Left lobe of liver (tissue), 2 donors: ENCODE measurements around the gene FAM210A. TPM values are rescaled to one million over a fixed set of nuclear protein-coding genes. Genes with fewer than 3 reads are reported as not detected.
"Not testable (repeated sequence)": the region's sequence is repeated elsewhere in the genome, so short reads cannot be mapped to it uniquely, and the experiment has no call there.

Source experiments
- ATAC-seq: fragments of 200-7000 bp; cut with Tn5 transposase; one replicate; pipeline ENCODE4 v1.9.1; 2020; ENCODE audit warnings: mild to moderate bottlenecking, moderate library complexity
- DNase-seq: peaks from one replicate; pipeline ENCODE4 v3.0.0-alpha.2; 2020; ENCODE audit warnings: low spot score
- total RNA-seq: library from RNA; stranded (reverse); gene quantifications from one replicate; pipeline ENCODE4 v1.2.1, GENCODE V29; 2021
- donor health status: DM: no; HTN: no; CAD: no; lungs with moderate emphysema.
- donor health status: DM: no; HTN: yes; CAD: no.

The FAM210A gene, protein sequence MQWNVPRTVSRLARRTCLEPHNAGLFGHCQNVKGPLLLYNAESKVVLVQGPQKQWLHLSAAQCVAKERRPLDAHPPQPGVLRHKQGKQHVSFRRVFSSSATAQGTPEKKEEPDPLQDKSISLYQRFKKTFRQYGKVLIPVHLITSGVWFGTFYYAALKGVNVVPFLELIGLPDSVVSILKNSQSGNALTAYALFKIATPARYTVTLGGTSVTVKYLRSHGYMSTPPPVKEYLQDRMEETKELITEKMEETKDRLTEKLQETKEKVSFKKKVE
- 11.6 TPM for total RNA-seq

DNA sequence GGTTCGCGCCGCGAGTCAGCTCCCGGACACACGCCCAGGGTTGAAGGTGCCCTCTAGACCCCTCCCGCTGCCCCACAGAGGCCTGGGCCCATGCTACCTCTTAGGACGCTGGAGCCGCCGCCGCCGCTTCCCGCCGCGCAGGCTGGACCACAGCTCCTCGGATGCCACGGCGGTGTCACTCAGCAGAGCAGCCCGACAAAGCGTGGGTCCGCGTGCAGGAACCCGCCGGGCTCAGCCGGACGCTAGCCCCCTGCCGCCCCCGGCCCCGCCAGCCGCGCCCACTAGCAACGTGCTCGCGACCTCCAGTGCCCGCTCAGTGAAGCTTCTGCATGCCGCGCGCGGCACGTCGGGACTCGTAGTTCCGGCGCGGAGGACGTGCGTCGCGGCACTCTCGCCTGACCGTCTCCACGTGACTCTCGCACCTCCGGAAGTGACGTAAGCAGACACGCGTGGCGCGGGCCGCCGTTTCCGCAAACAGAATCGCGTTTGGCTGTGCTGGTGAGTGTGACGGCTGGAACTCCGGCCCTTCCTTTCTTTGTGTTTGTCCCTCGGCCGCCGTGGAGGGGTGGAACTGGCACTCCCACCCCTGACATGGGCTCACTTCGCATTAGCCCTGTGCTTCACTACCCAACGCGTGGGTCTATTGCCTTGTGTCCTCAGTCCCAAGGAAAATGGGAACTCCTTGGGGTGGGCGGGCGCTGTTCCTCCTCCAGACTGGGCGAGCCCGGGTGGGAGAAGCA, at the start of gene FAM210A, which contains the start of gene RNMT:
FAM210A (minus strand) TSS at position 327 of the 740 bp plus-strand sequence. CDS start 44,481 bp downstream, outside the sequence.
RNMT (plus strand) TSS at position 442 of the 740 bp plus-strand sequence. CDS start 4,845 bp downstream, outside the sequence.
- ATAC-seq (peak; percentile 97), DNase-seq (peak; percentile 98)

DNA sequence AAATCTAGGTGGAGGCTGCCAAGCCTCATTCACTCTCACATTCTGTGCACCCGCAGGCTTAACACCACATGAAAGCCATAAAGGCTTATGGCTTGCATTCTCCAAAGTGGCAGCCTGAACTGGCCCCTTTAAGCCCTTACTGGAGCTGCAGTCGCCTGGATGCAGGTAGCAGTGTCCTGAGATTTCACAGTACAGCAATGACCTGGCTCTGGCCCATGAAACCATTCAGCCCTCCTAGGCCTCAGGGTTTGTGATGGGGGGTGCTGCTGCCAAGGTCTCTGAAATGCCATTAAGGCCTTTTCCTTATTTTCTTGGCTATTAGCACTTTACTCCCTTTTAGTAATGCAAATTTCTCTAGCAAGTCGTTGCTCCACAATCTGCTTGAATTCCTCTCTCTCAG, 48.7 kb upstream of the FAM210A start:
- ATAC-seq (no peak), DNase-seq (no peak)

DNA sequence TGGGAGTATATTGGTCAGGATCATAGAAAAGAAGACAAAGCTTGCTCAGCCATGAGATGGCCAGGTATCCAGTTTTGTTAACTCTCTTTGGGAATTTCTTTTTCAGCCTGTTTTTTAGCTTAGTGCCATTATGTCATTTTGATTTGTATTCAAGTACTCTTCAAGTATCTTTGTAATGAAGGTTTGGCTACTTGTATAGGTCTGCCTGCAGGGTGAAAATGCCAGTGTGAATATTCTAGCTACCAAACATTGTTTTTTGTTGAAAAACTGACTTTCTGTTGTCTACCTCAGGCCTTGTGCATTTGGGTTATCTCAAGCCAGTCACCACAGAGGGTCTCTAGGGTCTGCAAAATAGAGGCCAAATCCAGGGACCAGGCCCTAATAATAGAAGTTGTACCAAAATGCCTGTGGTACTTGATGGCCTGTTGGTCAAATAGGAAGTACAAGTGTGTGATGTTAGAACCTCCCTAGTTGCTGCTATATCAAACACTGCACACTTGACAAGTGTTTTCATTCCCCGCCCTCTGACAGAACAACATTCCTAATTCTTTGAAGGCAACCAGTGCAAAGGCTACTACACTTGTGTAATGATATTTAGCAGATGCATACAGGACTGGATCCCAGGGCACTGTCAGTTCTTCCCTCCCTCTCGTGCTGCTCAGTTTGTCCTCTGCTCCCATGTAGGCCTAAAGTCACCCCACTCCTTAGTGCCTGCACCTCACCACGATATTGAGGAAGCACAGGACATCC, 36.5 kb upstream of the FAM210A start:
- no peak for ATAC-seq
- no peak for DNase-seq

DNA sequence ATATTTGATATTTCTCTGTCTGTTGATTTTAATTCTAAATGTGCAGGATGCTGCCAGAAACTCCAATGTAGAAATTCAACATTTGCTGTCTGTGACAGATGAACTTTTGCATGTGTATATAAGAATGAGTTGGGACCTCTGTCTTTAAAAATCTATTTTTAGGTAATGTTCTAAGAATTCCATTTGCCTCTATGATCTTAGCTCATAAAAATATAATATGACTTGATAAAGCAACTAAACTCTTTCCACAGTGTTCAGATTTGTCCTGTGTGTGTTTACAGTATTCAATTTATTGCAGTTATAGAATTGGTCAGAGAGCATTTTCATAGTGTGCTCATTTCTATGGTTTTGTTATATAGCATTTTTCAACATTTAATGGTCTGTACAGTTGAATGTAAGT, 33.7 kb upstream of the FAM210A start:
- no peak for DNase-seq
- no peak for ATAC-seq

DNA sequence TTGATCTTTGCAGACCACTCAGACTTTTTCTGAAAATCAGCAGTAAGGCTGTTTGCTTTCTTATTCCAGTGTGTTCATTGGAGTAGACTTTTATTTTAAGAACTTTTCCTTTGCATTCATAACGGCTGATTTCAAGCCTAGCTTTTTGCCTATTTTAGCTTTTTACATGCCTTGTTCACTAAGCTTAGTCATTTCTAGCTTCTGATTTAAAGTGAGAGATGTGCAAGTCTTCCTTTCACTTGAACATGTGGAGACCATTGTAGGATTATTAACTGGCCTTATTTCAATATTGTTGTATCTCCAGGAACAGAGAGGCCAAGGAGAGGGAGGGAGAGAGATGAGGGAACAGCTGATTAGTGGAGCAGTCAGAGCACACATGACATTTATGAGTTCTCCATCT, 32.3 kb upstream of the FAM210A start:
- ATAC-seq (no peak), DNase-seq (no peak)

DNA sequence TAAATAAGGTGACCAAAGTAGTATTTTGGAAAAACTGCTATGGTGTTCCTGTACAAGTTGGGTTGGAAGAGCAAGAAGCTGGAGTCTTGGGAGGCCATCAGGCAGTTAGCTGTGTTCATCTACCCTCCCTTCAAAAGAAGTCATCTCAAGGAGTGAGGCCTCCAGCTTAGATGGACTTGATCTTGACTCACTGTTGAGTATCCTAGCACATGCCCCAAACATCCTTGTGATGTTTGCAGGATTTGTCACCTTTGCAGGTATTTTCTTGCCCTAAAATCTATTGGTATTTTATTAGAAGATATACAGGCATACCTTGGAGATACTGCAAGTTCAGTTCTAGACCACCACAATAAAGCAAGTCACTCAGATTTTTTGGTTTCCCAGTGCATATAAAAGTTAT, 30.3 kb upstream of the FAM210A start:
- DNase-seq (no peak), ATAC-seq (no peak)

- ATAC-seq (peak; percentile 99), DNase-seq (peak; percentile 89)
Measured at GRCh38 chr18:13756261-13756660, 29.9 kb upstream of the FAM210A start.

DNA sequence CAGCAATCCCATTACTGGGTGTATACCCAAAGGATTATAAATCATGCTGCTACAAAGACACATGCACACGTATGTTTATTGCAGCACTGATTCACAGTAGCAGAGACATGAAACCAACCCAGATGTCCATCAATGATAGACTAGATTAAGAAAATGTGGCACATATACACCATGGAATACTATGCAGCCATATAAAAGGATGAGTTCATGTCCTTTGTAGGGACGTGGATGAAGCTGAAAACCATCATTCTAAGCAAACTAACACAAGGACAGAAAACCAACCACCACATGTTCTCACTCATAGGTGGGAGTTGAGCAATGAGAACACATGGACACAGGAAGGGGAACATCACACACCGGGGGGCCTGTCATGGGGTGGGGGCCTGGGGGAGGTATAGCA, 25.2 kb upstream of the FAM210A start:
- not testable (repeated sequence) for DNase-seq, ATAC-seq

- DNase-seq (no peak), ATAC-seq (no peak)
Measured at GRCh38 chr18:13746633-13747032, 20.3 kb upstream of the FAM210A start.

DNA sequence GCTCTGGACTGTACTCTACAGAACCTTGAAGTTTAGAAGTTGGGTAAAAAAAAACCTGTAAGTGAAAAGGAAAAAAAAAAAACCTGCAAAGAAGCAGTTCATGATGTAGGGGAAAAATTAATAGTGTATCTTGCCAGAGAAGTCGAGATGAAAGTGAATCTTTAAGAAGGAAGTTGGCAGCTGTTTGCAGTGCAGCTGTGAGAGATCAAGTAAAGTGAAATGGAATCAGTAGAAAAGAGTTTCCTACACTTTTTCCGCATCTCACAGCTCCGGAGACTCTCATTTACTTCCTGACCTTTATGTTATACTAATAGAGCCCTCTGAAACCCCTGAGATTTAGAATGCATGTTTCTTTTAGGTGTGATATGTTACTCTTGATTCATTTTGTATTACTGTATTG, 19.3 kb upstream of the FAM210A start:
- no peak for ATAC-seq
- no peak for DNase-seq

DNA sequence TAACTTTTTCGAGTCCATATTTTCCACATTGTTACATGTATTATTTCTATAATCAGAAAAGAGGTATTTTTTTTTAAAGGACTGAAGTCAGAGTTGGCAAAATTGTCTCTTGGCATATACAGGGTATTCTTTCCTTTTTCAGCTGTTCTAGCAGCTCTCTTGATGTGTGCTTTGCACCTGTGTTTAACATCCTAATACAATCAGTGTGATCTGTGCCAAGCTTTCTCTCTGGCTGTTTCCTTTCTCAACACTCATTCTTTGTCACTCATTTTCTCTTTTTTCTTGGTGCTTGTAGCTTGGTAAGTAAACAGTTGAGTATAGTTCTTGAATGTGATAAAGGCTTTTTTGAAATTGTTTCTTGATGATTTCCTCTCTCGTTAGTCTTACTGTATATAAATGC, 9.3 kb upstream of the FAM210A start:
- ATAC-seq, result no peak
- no peak for DNase-seq

DNA sequence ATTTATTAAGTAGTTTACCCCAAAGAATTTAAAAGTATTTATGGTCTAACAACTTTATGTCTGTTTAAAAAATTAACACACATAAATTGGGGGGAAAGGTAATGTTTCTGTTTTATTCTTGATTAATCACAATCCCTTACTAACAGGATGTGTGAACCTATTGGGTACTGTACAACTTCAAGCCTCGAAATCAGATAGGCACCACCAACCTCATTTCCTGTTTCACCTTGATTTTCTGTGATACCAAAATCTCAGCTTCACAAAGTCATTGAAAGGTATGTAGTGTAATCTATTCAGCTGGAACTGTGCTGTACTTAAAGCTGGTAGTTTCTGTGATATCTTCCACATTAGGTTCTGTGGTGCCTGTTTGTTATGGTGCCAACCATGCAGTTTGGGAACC, 4.1 kb upstream of the FAM210A start:
- DNase-seq (no peak), ATAC-seq (no peak)

GRCh38 chr18:13726972-13727331, 594 bp upstream of the FAM210A start:
- peak; percentile 46 for ATAC-seq
- DNase-seq, result no peak

DNA sequence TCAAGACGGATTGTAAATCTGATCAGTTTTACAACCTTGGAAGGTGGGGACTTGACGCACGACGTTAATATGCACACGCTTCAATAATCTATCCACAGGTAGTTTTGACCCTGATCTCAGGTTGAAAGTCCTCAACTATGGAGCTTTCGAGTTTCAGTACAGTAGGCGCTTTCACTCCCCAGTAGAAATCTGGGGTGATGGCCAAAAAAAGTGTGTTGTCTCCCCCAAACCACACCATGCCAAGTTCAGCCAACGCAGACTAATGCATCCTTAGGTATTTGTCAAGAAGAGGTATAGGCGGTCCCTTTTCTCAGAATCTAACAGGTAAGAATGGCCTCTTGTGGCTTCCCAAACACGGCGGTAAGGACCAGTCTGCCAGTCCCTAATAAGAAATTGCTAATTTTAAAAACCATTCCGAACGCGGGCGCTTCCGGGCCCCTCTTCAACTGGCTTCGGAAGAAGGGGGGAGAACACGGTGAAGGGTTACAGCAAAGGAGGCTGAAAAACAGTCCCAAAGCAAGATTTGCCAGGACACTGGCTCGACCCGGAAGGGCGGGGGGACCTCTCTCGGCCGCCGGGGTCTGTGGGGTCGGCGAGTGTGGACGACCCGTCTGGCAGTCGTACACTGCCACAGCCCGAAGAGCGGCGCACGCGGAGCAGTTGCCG, 659 bp downstream of the FAM210A start:
- no peak for DNase-seq

DNA sequence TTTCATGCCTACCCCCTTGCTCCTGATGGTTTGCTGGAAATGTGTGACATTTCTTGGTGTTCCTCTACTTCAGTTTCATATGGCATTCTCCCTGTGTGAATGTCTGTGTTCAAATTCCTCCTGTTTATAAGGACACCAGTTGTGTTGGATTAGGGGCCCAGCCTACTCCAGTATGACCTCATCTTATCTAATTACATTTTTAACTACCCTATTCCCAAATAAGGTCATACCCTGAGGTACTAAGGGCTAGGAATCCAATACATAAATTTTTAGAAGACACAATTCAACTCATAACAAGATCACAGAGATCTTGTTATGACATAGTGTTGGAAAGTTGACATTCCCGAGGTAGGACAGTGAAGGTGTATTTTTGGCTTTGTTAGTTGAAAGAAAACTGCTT, 5.5 kb downstream of the FAM210A start:
- ATAC-seq, result no peak

More for the DNA sequence above, 659 bp downstream of the FAM210A start:
- ATAC-seq, result peak; percentile 5

DNA sequence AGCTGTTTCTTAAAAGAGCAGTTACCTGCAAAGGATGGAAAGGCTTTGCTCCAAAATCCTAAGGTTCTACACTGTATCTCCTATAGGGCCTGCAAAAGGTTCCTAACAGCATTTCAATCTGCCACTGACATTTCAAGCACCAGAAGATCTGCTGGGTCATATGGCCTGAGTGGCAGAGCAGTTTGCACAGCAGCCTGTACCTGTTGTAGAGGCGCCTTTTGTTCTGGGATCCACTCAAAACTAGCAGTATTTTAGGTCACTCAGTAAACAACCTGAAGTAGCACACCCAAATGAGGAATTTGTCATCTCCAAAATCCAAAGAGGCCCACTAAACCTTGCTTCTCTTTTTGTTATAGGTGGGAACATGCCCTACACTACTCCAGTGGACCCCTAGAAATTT, 6.2 kb downstream of the FAM210A start:
- DNase-seq, result no peak
- peak; percentile 13 for ATAC-seq

More for the DNA sequence above, 5.5 kb downstream of the FAM210A start:
- DNase-seq, result no peak

DNA sequence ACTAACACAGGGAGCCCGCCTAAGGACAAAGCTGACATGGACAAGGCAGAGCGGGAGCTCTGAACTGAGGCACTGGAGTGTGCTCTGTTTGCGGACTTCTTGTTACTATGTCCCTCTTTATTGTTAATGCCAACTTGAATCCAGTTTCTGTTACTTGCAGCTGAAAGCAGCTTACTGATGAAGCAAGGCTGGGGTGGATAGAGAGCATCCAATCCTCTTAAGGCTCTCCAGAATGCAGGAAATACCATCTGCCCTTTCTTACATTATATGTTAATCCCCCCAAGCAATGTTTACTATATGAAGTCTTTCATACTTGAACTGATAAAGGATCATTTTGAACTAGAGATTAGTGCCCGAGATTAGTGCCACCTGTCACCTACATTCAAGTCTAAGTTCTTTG, 9.4 kb downstream of the FAM210A start:
- DNase-seq (no peak), ATAC-seq (no peak)

DNA sequence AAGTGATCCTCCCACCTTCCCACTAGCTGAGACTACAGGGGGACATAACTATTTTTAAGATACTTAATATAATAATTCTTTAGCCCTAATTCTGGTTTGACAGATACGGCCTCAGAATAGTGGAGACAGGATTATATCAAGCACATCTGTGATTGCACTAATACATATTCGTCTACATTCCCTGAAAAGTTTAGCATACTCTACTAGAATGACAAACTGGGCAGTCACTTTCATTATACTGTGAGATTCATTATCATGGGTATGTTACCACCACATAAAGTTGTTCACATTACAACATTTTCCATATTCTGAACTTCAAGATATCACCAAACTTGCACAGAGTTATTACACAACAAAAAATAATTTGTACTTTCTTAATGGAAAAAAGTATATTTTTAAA, 11.0 kb downstream of the FAM210A start:
- DNase-seq, result no peak
- ATAC-seq, result no peak

GRCh38 chr18:13713455-13714055, 12.8 kb downstream of the FAM210A start:
- ATAC-seq (peak; percentile 55), DNase-seq (no peak)

DNA sequence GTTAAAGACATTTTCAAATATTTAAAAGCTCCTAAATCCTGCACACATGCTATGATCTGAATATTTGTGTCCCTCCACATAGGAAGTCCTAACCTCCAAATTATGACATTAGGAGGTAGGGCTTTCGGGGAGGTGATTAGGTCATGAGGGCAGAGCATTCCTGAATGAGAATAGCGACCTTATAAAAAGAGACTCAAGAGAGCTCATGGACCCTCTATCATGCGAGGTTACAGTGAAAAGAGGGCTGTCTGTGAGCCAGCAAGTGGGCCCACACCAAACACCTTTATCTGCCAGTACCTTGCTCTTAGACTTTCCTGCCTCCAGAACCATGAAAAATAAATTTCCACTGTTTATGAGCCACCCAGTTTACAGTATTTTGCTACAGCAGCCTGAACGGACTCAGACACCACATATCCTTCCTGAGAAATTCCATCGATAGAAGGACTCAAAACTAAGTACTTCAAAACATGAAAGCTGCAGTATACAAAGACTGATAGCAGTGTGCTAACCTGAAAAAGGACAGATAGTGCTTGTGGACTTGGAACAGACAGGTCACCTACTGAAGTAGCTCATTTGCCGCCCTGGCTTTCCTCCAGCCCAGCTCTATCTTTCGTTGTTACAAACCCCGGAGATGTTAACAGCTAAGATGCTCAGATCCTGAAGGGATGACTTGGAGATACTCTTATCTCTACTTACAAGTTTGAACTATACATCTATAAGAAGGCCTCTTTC, 13.8 kb downstream of the FAM210A start:
- DNase-seq (no peak), ATAC-seq (peak; percentile 81)
